Calu3 (cell line): Measurements from ENCODE around the gene HYOU1. TPM values are rescaled to one million over a fixed set of nuclear protein-coding genes. Genes with fewer than 3 reads are reported as not detected.

Experiments used
- BruUV-seq: library from RNA; stranded (reverse); fragments of 400-500 nt; replicated peaks from 2 replicates; lab custom pipeline; 2021; lab: Mats Ljungman, UMichigan
- CTCF ChIA-PET: fragments of 300-600 bp; sonication (Branson Sonifier 250); formaldehyde crosslinking; loops from one replicate; lab custom pipeline; 2022; ENCODE audit warnings: antibody characterized with exemption; lab: Charles Lee
- DNase-seq: peaks from one replicate; pipeline ENCODE4 v3.0.0; 2022
- H3K27ac Mint-ChIP-seq: one replicate; pipeline ENCODE4 v1.8.0; 2022; ENCODE audit warnings: mixed read lengths; ENCODE audit not compliant: unreplicated experiment
- H3K27me3 Mint-ChIP-seq: one replicate; pipeline ENCODE4 v1.8.0; 2022; ENCODE audit warnings: mixed read lengths; ENCODE audit not compliant: unreplicated experiment
- H3K36me3 Mint-ChIP-seq: one replicate; pipeline ENCODE4 v1.8.0; 2022; ENCODE audit warnings: mild to moderate bottlenecking, moderate library complexity, mixed read lengths; ENCODE audit not compliant: insufficient read depth, unreplicated experiment
- H3K4me1 Mint-ChIP-seq: one replicate; pipeline ENCODE4 v1.8.0; 2022; ENCODE audit warnings: mild to moderate bottlenecking, low read depth, mixed read lengths; ENCODE audit not compliant: unreplicated experiment
- H3K4me3 Mint-ChIP-seq: one replicate; pipeline ENCODE4 v1.8.0; 2022; ENCODE audit warnings: mild to moderate bottlenecking, low read depth, moderate library complexity, mixed read lengths; ENCODE audit not compliant: unreplicated experiment
- H3K9me3 Mint-ChIP-seq: one replicate; pipeline ENCODE4 v1.8.0; 2022; ENCODE audit warnings: low read depth, mixed read lengths; ENCODE audit not compliant: unreplicated experiment
- CTCF ChIP-seq: fragments of 200-600 bp; IDR thresholded peaks from one replicate; pipeline ENCODE4 v1.8.0; 2022; ENCODE audit warnings: antibody characterized with exemption; ENCODE audit not compliant: unreplicated experiment
- intact Hi-C: fragments of 100-400 bp; cut with micrococcal nuclease; formaldehyde crosslinking; loops from one replicate; pipeline ENCODE4 v1.10.0; 2022; ENCODE audit not compliant: unreplicated experiment
- total RNA-seq: library from RNA; stranded (reverse); gene quantifications from 2 replicates; pipeline ENCODE4 v1.2.3, GENCODE V29; 2022

The HYOU1 gene
- total RNA-seq, 1 experiment from 2014 or later: 180 TPM

- peaks cover 8% of the 10 kb centered on the region for H3K4me1 Mint-ChIP-seq
- H3K4me3 Mint-ChIP-seq: peak overlapping the region; percentile 89
- intact Hi-C loops: no loop called here
- peak overlapping the region; percentile 96 for H3K27ac Mint-ChIP-seq
- no peaks in the 10 kb centered on the region for H3K9me3 Mint-ChIP-seq
- CTCF ChIA-PET: interaction anchor here (0.6 to 0.9 kb wide), 3 partner anchors 23 to 259 kb away, joined by 3 to 5 read pairs (median 3); no protein-coding TSS in a partner anchor
- H3K27me3 Mint-ChIP-seq: no peaks in the 10 kb centered on the region
- H3K36me3 Mint-ChIP-seq: peaks cover 69% of the 10 kb centered on the region
- DNase-seq: peak; percentile 28
- TF ChIP-seq CTCF: no peak
- BruUV-seq: no TSS peak
Observed at GRCh38 chr11:119056421-119056999, 495 bp downstream of the HYOU1 start.

- CTCF ChIA-PET: interaction anchor here (0.6 to 0.9 kb wide), 2 partner anchors 23 to 259 kb away, joined by 3 to 5 read pairs; no protein-coding TSS in a partner anchor
- Mint-ChIP-seq H3K36me3 (peaks cover 75% of the 10 kb centered on the region), H3K27me3 (no peaks in the 10 kb centered on the region), H3K27ac (peak overlapping the region; percentile 96), H3K4me1 (peaks cover 8% of the 10 kb centered on the region), H3K9me3 (no peaks in the 10 kb centered on the region), H3K4me3 (peak overlapping the region; percentile 89)
- TF ChIP-seq CTCF: no peak
- DNase-seq: no peak
- intact Hi-C loops: no loop called here
- BruUV-seq: no TSS peak
Observed at GRCh38 chr11:119055901-119056300, 1.1 kb downstream of the HYOU1 start.

GRCh38 chr11:119054418-119054817 is 2.6 kb downstream of the HYOU1 start:
- no TSS peak for BruUV-seq
- Mint-ChIP-seq H3K27me3 (no peaks in the 10 kb centered on the region), H3K9me3 (no peaks in the 10 kb centered on the region), H3K4me1 (peaks cover 8% of the 10 kb centered on the region), H3K27ac (no peak overlapping the region), H3K36me3 (peaks cover 88% of the 10 kb centered on the region), H3K4me3 (no peak overlapping the region)
- intact Hi-C loops: no loop called here
- TF ChIP-seq CTCF: no peak
- CTCF ChIA-PET: no interaction called here
- no peak for DNase-seq

- no TSS peak for BruUV-seq
- H3K4me1 Mint-ChIP-seq: peaks cover 8% of the 10 kb centered on the region
- no peak overlapping the region for H3K4me3 Mint-ChIP-seq
- CTCF ChIA-PET: no interaction called here
- intact Hi-C loops: no loop called here
- H3K9me3 Mint-ChIP-seq: no peaks in the 10 kb centered on the region
- peaks cover 88% of the 10 kb centered on the region for H3K36me3 Mint-ChIP-seq
- no peak for DNase-seq
- TF ChIP-seq CTCF: no peak
- no peak overlapping the region for H3K27ac Mint-ChIP-seq
- H3K27me3 Mint-ChIP-seq: no peaks in the 10 kb centered on the region
Observed at GRCh38 chr11:119052163-119052814, 4.7 kb downstream of the HYOU1 start.
